ENCODE measurements around the gene MACROH2A2. TPM values are rescaled to one million over a fixed set of nuclear protein-coding genes. Genes with fewer than 3 reads are reported as not detected.

MACROH2A2 gene
- total and polyA plus RNA-seq, 4 experiments from 2014 or later, result 4.6 to 5.6 (median 5.1) TPM

DNA sequence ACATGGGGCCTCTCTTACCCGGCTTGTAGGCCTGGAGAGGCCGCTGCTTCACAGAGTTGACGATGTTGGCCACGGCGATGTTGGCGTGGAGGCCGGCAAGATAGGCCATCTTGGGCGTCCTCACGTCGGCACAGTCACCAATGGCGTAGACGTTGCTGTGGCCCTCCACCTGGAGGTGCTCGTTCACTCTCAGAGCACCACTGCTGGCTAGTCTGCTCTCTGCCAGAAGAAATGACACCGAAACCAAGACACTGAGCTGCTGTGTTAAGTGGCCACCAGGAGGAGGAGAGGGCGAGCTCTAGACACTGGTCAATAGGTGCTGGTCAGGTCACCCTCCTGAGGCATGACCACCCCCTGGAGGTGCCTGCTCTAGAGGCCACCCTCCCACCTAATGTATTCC, 62.3 kb downstream of the MACROH2A2 start:
- Histone ChIP-seq H3K27ac (ENCODE audit: low read depth, low read length) (no peak overlapping the region), H3K4me3 (ENCODE audit: low read length in 2 of 2) (no peak overlapping the region), H3K4me1 (ENCODE audit: insufficient read depth, low read length) (peaks cover 5% of the 10 kb centered on the region), H3K36me3 (ENCODE audit: insufficient read depth, low read length) (peaks cover 7% of the 10 kb centered on the region), H3K27me3 (ENCODE audit: insufficient read depth, low read length) (no peaks in the 10 kb centered on the region), H3K9me3 (ENCODE audit: control insufficient read depth in 1 of 2, low read length in 2 of 2) (no peaks in the 10 kb centered on the region)
- Mint-ChIP-seq H3K27me3 (no peaks in the 10 kb centered on the region), H3K4me1 (peaks cover 0 to 7% (median 4%) of the 10 kb centered on the region in 4 donors), H3K36me3 (peaks cover 20 to 22% of the 10 kb centered on the region in 2 donors), H3K4me3 (no peak overlapping the region), H3K9me3 (no peaks in the 10 kb centered on the region), H3K27ac (no peak overlapping the region)
- ChIA-PET POLR2A (ENCODE audit: partially characterized antibody) (interaction anchor here (2.4 kb wide), 1 partner anchor 31 kb away, joined by 16 read pairs; the partner anchor contains the start of gene TYSND1), CTCF (ENCODE audit: partially characterized antibody) (interaction anchor here (0.6 to 6.9 kb wide), 16 partner anchors 9 to 762 kb away, joined by 3 to 153 read pairs (median 13); partner anchors contain the start of gene TYSND1)
- intact Hi-C loops (cut with micrococcal nuclease), result no loop called here
- no peak for DNase-seq

DNA sequence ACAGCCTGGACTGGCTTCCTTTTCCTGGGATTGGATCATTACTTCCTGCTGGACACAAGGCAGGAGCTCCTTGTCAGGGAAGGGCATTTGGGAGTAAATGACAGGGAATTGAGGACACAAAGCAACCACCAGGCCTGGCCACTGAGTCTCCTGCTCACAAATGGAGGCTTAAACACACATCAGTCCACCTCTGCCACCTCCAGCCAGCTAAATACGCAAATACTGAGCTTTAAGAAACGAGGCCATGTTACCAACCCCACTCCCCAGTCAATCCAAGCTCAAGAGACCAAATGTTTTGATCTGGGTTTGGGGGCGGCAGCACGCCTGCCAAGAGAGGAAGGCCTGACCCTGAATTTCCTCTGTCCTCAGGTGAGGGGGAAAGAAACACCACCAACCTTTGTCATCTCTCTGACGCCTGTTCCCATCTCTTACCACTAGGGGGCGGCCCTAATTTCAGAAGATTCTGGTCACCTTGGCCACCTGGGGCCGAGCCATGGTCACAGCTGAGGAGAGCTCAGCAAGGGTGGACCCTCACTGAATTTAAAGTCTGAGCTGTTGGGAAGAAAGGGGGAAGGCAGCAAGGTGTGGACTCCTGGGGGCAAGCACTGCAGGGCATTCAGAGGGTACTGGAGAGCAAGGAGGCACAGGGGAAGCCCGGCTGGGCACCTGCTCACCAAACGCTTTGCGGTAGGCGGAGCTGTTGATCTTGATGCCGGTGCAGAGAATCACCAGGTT, 63.5 kb downstream of the MACROH2A2 start:
- H3K4me3 Mint-ChIP-seq, result peak overlapping the region in 1 of 8 donors; percentile 49
- CTCF ChIA-PET (ENCODE audit: partially characterized antibody), result interaction anchor here (0.6 to 6.9 kb wide), 41 partner anchors 9 to 288 kb away, joined by 3 to 153 read pairs (median 5); partner anchors contain the start of genes EIF4EBP2 and TYSND1
- POLR2A ChIA-PET (ENCODE audit: partially characterized antibody), result interaction anchor here (1.9 to 2.4 kb wide), 2 partner anchors 23 to 30 kb away, joined by 16 to 18 read pairs; partner anchors contain the start of gene TYSND1
- H3K36me3 Mint-ChIP-seq, result peaks cover 20 to 23% of the 10 kb centered on the region in 2 donors
- no peaks in the 10 kb centered on the region for H3K9me3 ChIP-seq (ENCODE audit: control insufficient read depth in 1 of 2, low read length in 2 of 2)
- peak; percentile 49 to 57 (median 55) for DNase-seq
- H3K4me1 ChIP-seq (ENCODE audit: insufficient read depth, low read length), result peaks cover 5% of the 10 kb centered on the region
- H3K9me3 Mint-ChIP-seq, result no peaks in the 10 kb centered on the region
- no peak overlapping the region for H3K4me3 ChIP-seq (ENCODE audit: low read length in 2 of 2)
- intact Hi-C loops (cut with micrococcal nuclease), result loop anchor here (1.0 kb wide), 3 partner anchors 29 to 248 kb away; no protein-coding TSS in a partner anchor
- H3K27ac Mint-ChIP-seq, result peak overlapping the region in 1 of 7 donors; percentile 74
- no peaks in the 10 kb centered on the region for H3K27me3 ChIP-seq (ENCODE audit: insufficient read depth, low read length)
- H3K36me3 ChIP-seq (ENCODE audit: insufficient read depth, low read length), result peaks cover 3% of the 10 kb centered on the region
- no peak overlapping the region for H3K27ac ChIP-seq (ENCODE audit: low read depth, low read length)
- H3K4me1 Mint-ChIP-seq, result peaks cover 0 to 7% (median 4%) of the 10 kb centered on the region in 4 donors
- no peaks in the 10 kb centered on the region for H3K27me3 Mint-ChIP-seq

DNA sequence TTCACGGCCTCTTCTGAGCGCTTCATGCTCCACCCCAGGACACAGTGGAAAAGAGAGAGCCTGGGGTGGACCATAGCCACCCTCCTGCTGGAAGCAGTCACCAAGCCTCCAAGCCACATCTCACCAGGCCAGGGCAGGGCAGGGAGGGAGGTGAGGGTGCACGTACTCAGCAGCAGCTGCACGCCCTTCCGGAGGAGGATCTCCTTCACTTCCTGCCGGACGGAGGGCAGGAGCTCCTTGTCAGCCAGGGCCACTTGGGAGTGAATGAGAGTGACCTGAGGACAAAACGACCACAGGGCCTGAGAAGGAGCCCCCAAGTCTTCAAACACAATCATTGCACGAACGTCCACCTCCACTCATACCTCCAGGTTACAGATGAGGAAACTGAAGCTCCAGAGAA, 65.0 kb downstream of the MACROH2A2 start:
- no peak for DNase-seq
- Histone ChIP-seq H3K27ac (ENCODE audit: low read depth, low read length) (no peak overlapping the region), H3K9me3 (ENCODE audit: control insufficient read depth in 1 of 2, low read length in 2 of 2) (no peaks in the 10 kb centered on the region), H3K36me3 (ENCODE audit: insufficient read depth, low read length) (no peaks in the 10 kb centered on the region), H3K27me3 (ENCODE audit: insufficient read depth, low read length) (no peaks in the 10 kb centered on the region), H3K4me3 (ENCODE audit: low read length in 2 of 2) (no peak overlapping the region), H3K4me1 (ENCODE audit: insufficient read depth, low read length) (peaks cover 5% of the 10 kb centered on the region)
- ChIA-PET CTCF (ENCODE audit: partially characterized antibody) (interaction anchor here (0.6 to 6.9 kb wide), 13 partner anchors 9 to 411 kb away, joined by 3 to 153 read pairs (median 5); partner anchors contain the start of gene TYSND1), POLR2A (ENCODE audit: partially characterized antibody) (no interaction called here)
- Mint-ChIP-seq H3K4me1 (peaks cover 0 to 7% (median 3%) of the 10 kb centered on the region in 4 donors), H3K36me3 (peaks cover 11 to 18% of the 10 kb centered on the region in 2 donors), H3K27me3 (no peaks in the 10 kb centered on the region), H3K4me3 (no peak overlapping the region), H3K27ac (no peak overlapping the region), H3K9me3 (no peaks in the 10 kb centered on the region)
- intact Hi-C loops (cut with micrococcal nuclease), result no loop called here

DNA sequence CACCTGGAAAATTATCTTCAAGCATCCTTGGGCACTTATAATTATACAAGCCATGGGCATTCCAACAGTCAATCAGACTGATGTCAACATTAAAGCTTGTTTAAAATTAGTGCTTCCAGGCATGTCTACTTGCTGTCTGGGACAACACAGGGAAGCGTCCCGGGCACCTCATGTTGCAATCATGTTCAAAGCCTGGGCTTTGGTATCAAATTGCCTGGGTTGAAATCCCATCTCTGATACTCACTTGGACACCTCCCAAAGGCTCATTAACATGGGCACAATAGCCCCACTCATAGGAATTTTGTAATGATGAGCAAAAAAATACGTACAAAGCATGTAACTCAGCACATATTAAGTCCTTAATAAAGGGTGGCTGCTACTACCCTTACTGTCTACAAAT, 65.5 kb downstream of the MACROH2A2 start:
- intact Hi-C loops (cut with micrococcal nuclease), result no loop called here
- Mint-ChIP-seq H3K4me3 (no peak overlapping the region), H3K4me1 (peaks cover 0 to 7% (median 3%) of the 10 kb centered on the region in 4 donors), H3K27ac (no peak overlapping the region), H3K27me3 (no peaks in the 10 kb centered on the region), H3K9me3 (no peaks in the 10 kb centered on the region), H3K36me3 (peaks cover 7 to 14% of the 10 kb centered on the region in 2 donors)
- Histone ChIP-seq H3K27me3 (ENCODE audit: insufficient read depth, low read length) (no peaks in the 10 kb centered on the region), H3K4me3 (ENCODE audit: low read length in 2 of 2) (no peak overlapping the region), H3K36me3 (ENCODE audit: insufficient read depth, low read length) (no peaks in the 10 kb centered on the region), H3K4me1 (ENCODE audit: insufficient read depth, low read length) (peaks cover 5% of the 10 kb centered on the region), H3K9me3 (ENCODE audit: control insufficient read depth in 1 of 2, low read length in 2 of 2) (no peaks in the 10 kb centered on the region), H3K27ac (ENCODE audit: low read depth, low read length) (no peak overlapping the region)
- ChIA-PET CTCF (ENCODE audit: partially characterized antibody) (interaction anchor here (0.6 to 6.9 kb wide), 13 partner anchors 8 to 411 kb away, joined by 3 to 153 read pairs (median 5); partner anchors contain the start of gene TYSND1), POLR2A (ENCODE audit: partially characterized antibody) (no interaction called here)
- DNase-seq, result no peak

DNA sequence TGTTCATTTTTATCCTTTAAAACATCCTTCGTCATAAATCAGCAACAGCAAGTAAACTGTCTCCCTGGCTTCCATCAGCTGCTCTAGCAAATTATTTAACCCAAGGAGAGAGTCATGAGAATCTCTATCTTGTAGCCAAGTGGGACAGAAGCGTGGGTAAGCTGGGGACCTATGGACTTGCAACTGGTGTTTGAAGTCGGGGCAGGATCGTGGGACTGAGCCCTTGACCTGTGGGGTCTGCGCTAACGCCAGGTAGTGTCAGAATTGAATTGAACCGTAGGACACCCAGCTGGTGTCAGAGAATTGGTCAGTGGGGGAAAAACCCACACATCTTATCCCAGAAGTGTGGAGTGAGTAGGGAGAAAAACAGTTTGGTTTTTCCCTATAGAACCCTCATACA, 66.6 kb downstream of the MACROH2A2 start:
- H3K4me3 ChIP-seq (ENCODE audit: low read length in 2 of 2), result no peak overlapping the region
- POLR2A ChIA-PET (ENCODE audit: partially characterized antibody), result no interaction called here
- Mint-ChIP-seq H3K27ac (no peak overlapping the region), H3K36me3 (peaks cover 0 to 6% of the 10 kb centered on the region in 2 donors), H3K4me1 (peaks cover 0 to 7% (median 3%) of the 10 kb centered on the region in 4 donors), H3K27me3 (no peaks in the 10 kb centered on the region), H3K9me3 (no peaks in the 10 kb centered on the region), H3K4me3 (no peak overlapping the region)
- H3K36me3 ChIP-seq (ENCODE audit: insufficient read depth, low read length), result no peaks in the 10 kb centered on the region
- H3K9me3 ChIP-seq (ENCODE audit: control insufficient read depth in 1 of 2, low read length in 2 of 2), result no peaks in the 10 kb centered on the region
- H3K27ac ChIP-seq (ENCODE audit: low read depth, low read length), result no peak overlapping the region
- H3K4me1 ChIP-seq (ENCODE audit: insufficient read depth, low read length), result peaks cover 5% of the 10 kb centered on the region
- DNase-seq, result no peak
- no peaks in the 10 kb centered on the region for H3K27me3 ChIP-seq (ENCODE audit: insufficient read depth, low read length)
- CTCF ChIA-PET (ENCODE audit: partially characterized antibody), result interaction anchor here (1.0 to 6.9 kb wide), 10 partner anchors 9 to 246 kb away, joined by 3 to 153 read pairs (median 20); partner anchors contain the start of gene TYSND1
- intact Hi-C loops (cut with micrococcal nuclease), result no loop called here

DNA sequence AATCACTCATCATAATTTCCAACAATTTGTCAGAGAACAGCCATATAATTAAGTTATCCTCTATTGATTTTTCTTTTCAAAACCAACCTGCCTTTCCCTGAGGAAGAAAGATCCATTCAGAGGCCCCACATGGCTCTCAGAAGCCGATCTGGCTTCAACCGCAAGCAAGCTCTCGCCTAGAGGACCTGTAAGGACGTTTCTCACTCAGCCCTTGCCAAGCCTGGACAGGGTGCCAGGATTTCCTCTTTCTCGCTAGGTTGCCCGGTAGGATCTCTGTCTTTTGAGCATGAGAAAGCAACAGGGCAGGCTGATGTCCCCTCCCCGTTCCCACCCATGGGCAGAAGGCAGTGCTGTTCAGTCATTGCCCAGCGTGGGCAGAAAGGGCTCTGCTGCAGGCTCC, 67.0 kb downstream of the MACROH2A2 start:
- Mint-ChIP-seq H3K36me3 (peaks cover 0 to 6% of the 10 kb centered on the region in 2 donors), H3K4me3 (no peak overlapping the region), H3K27me3 (no peaks in the 10 kb centered on the region), H3K27ac (no peak overlapping the region), H3K9me3 (no peaks in the 10 kb centered on the region), H3K4me1 (peaks cover 0 to 7% (median 3%) of the 10 kb centered on the region in 4 donors)
- no peaks in the 10 kb centered on the region for H3K9me3 ChIP-seq (ENCODE audit: control insufficient read depth in 1 of 2, low read length in 2 of 2)
- H3K4me3 ChIP-seq (ENCODE audit: low read length in 2 of 2), result no peak overlapping the region
- H3K4me1 ChIP-seq (ENCODE audit: insufficient read depth, low read length), result peaks cover 5% of the 10 kb centered on the region
- no peak overlapping the region for H3K27ac ChIP-seq (ENCODE audit: low read depth, low read length)
- no peaks in the 10 kb centered on the region for H3K36me3 ChIP-seq (ENCODE audit: insufficient read depth, low read length)
- no peak for DNase-seq
- CTCF ChIA-PET (ENCODE audit: partially characterized antibody), result interaction anchor here (1.2 to 6.9 kb wide), 3 partner anchors 10 to 26 kb away, joined by 3 to 153 read pairs (median 4); partner anchors contain the start of gene TYSND1
- intact Hi-C loops (cut with micrococcal nuclease), result no loop called here
- POLR2A ChIA-PET (ENCODE audit: partially characterized antibody), result no interaction called here
- no peaks in the 10 kb centered on the region for H3K27me3 ChIP-seq (ENCODE audit: insufficient read depth, low read length)

DNA sequence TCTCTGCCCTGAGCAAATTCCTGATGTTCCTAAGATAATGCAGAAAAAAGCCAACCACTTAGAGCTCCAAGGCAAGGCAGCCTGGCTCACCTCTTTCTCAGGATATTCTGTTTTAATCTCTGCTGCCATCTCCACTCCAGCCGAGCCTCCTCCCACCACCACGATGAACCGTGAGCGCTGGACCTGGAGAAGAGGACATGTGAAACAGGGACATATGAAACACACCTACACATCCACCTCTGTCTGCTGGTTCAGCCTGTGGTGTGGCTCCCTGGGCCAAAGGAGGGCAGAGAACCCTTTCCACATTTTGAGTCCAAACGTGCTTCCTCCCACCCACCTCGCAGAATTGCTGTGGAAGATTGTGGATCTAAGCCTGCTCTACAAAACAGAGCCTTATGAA, 67.8 kb downstream of the MACROH2A2 start:
- H3K27ac Mint-ChIP-seq, result no peak overlapping the region
- H3K4me1 ChIP-seq (ENCODE audit: insufficient read depth, low read length), result peaks cover 5% of the 10 kb centered on the region
- intact Hi-C loops (cut with micrococcal nuclease), result no loop called here

More for the DNA sequence above, 67.8 kb downstream of the MACROH2A2 start:
- Histone ChIP-seq H3K4me3 (ENCODE audit: low read length in 2 of 2) (no peak overlapping the region), H3K36me3 (ENCODE audit: insufficient read depth, low read length) (no peaks in the 10 kb centered on the region), H3K9me3 (ENCODE audit: control insufficient read depth in 1 of 2, low read length in 2 of 2) (no peaks in the 10 kb centered on the region), H3K27me3 (ENCODE audit: insufficient read depth, low read length) (no peaks in the 10 kb centered on the region), H3K27ac (ENCODE audit: low read depth, low read length) (no peak overlapping the region)
- Mint-ChIP-seq H3K36me3 (peaks cover 0 to 6% of the 10 kb centered on the region in 2 donors), H3K4me1 (peaks cover 0 to 7% (median 3%) of the 10 kb centered on the region in 4 donors), H3K9me3 (no peaks in the 10 kb centered on the region), H3K27me3 (no peaks in the 10 kb centered on the region), H3K4me3 (no peak overlapping the region)
- ChIA-PET CTCF (ENCODE audit: partially characterized antibody) (interaction anchor here (1.2 to 6.9 kb wide), 2 partner anchors 10 to 25 kb away, joined by 3 to 153 read pairs; partner anchors contain the start of gene TYSND1), POLR2A (ENCODE audit: partially characterized antibody) (no interaction called here)
- no peak for DNase-seq
